Frontal cortex (tissue), 4 donors: ENCODE data around the gene CIDEB. TPM values are rescaled to one million over a fixed set of nuclear protein-coding genes. Genes with fewer than 3 reads are reported as not detected.

ENCODE experiments used
- DNase-seq, 2 donors: peaks; one replicate each; pipeline ENCODE4 v3.0.0; 2012; ENCODE audit warnings: low spot score in 2 of 2
- FAIRE-seq: peaks from 2 replicates; lab custom pipeline; 2012; peaks lifted over from hg19 to GRCh38; lab: Jason Lieb, UNC
- total RNA-seq: library from RNA; depleted of rRNA; stranded (reverse); fragments of >200 nt; gene quantifications from one replicate; pipeline ENCODE4 v1.2.3, GENCODE V29; 2014
- donor health status: control.
- donor health status: control.
- donor health status: control.

The CIDEB gene
- total RNA-seq, 1 donor from 2014 or later, result 2.0 TPM

- FAIRE-seq, result no peak
Observed at GRCh38 chr14:24315243-24315806, 7.5 kb upstream of the CIDEB start.

GRCh38 chr14:24314377-24315193 is 6.8 kb upstream of the CIDEB start:
- DNase-seq (no peak), FAIRE-seq (no peak)

More at GRCh38 chr14:24315243-24315806, 7.5 kb upstream of the CIDEB start:
- DNase-seq, result no peak

- DNase-seq, result no peak
Observed at GRCh38 chr14:24313913-24314312, 6.1 kb upstream of the CIDEB start.

GRCh38 chr14:24312736-24313507 is 5.1 kb upstream of the CIDEB start:
- DNase-seq (no peak), FAIRE-seq (no peak)

More at GRCh38 chr14:24313913-24314312, 6.1 kb upstream of the CIDEB start:
- no peak for FAIRE-seq

GRCh38 chr14:24311837-24312615 is 4.2 kb upstream of the CIDEB start:
- DNase-seq (no peak), FAIRE-seq (no peak)

- peak; percentile 77 to 80 for DNase-seq
Observed at GRCh38 chr14:24310646-24311604, 3.1 kb upstream of the CIDEB start, which contains the start of gene LTB4R. Gene LTB4R, plus strand, starts transcription at chr14:24311502. Its CDS starts 4,150 bp downstream, at chr14:24315652.

GRCh38 chr14:24310265-24310645 is 2.5 kb upstream of the CIDEB start:
- FAIRE-seq (no peak), DNase-seq (no peak)

More at GRCh38 chr14:24310646-24311604, 3.1 kb upstream of the CIDEB start, which contains the start of gene LTB4R:
- FAIRE-seq, result no peak

GRCh38 chr14:24309538-24310264 is 1.9 kb upstream of the CIDEB start, which contains the start of gene LTB4R2:
Gene LTB4R2, plus strand, starts transcription at chr14:24310140. Its CDS starts 525 bp downstream, at chr14:24310665.
- no peak for FAIRE-seq
- DNase-seq, result no peak

GRCh38 chr14:24308342-24309124 is 756 bp upstream of the CIDEB start:
- FAIRE-seq (no peak), DNase-seq (no peak)

GRCh38 chr14:24307156-24307574 is 612 bp downstream of the CIDEB start:
- DNase-seq (no peak), FAIRE-seq (no peak)

GRCh38 chr14:24304019-24304387 is 3.8 kb downstream of the CIDEB start:
- FAIRE-seq (no peak), DNase-seq (no peak)

- FAIRE-seq, result no peak
- no peak for DNase-seq
Observed at GRCh38 chr14:24300326-24300980, 7.3 kb downstream of the CIDEB start.

GRCh38 chr14:24299255-24300191 is 8.3 kb downstream of the CIDEB start, which contains the start of the genes DHRS1 and NOP9:
Gene DHRS1, minus strand, starts transcription at chr14:24299780. Its CDS starts 674 bp downstream, at chr14:24299106.
Gene NOP9, plus strand, starts transcription at chr14:24299850. Its CDS starts 105 bp downstream, at chr14:24299955.
- no peak for FAIRE-seq
- DNase-seq, result peak; percentile 97 to 99

GRCh38 chr14:24298892-24299254 is 8.9 kb downstream of the CIDEB start:
- DNase-seq (no peak), FAIRE-seq (no peak)

- DNase-seq (no peak), FAIRE-seq (no peak)
Observed at GRCh38 chr14:24297190-24297964, 10.4 kb downstream of the CIDEB start.
